ENCODE data around the gene TSHB.
"Not testable (repeated sequence)": the region's sequence is repeated elsewhere in the genome, so short reads cannot be mapped to it uniquely, and the experiment has no call there.

TSHB gene

GRCh38 chr1:115029526-115029925 is at the start of gene TSHB:
Gene TSHB, plus strand, starts transcription at chr1:115029826. Its CDS starts 3,537 bp downstream, at chr1:115033363.
- no peak for DNase-seq

- DNase-seq: no peak
These were observed 47.4 kb upstream of the TSHB start for GRCh38 chr1:114982251-114982650.

GRCh38 chr1:114986286-114986685 is 43.3 kb upstream of the TSHB start:
- no peak for DNase-seq

GRCh38 chr1:114988095-114988494 is 41.5 kb upstream of the TSHB start:
- DNase-seq: no peak

GRCh38 chr1:114997510-114998289 is 31.9 kb upstream of the TSHB start:
- no peak for DNase-seq

GRCh38 chr1:115006191-115006590 is 23.4 kb upstream of the TSHB start:
- no peak for DNase-seq

GRCh38 chr1:115012006-115012405 is 17.6 kb upstream of the TSHB start:
- no peak for DNase-seq

GRCh38 chr1:115012434-115012833 is 17.2 kb upstream of the TSHB start:
- DNase-seq: no peak

- DNase-seq: no peak
These were observed 15.8 kb upstream of the TSHB start for GRCh38 chr1:115013792-115014191.

- DNase-seq: not testable (repeated sequence)
These were observed 10.1 kb upstream of the TSHB start for GRCh38 chr1:115019549-115019948.

GRCh38 chr1:115021145-115021544 is 8.5 kb upstream of the TSHB start:
- no peak for DNase-seq

- no peak for DNase-seq
These were observed 6.0 kb upstream of the TSHB start for GRCh38 chr1:115023593-115023992.

- no peak for DNase-seq
These were observed 2.0 kb downstream of the TSHB start for GRCh38 chr1:115031595-115031994.

- DNase-seq: no peak
These were observed 6.0 kb downstream of the TSHB start for GRCh38 chr1:115035652-115036051.

GRCh38 chr1:115036814-115037507 is 7.3 kb downstream of the TSHB start:
- no peak for DNase-seq

- DNase-seq: no peak
These were observed 10.9 kb downstream of the TSHB start for GRCh38 chr1:115040501-115040900.

GRCh38 chr1:115041654-115042053 is 12.0 kb downstream of the TSHB start:
- no peak for DNase-seq

GRCh38 chr1:115046751-115047150 is 17.1 kb downstream of the TSHB start:
- DNase-seq: no peak

- no peak for DNase-seq
These were observed 22.2 kb downstream of the TSHB start for GRCh38 chr1:115051850-115052249.

GRCh38 chr1:115052454-115053083 is 22.9 kb downstream of the TSHB start:
- no peak for DNase-seq

- DNase-seq: no peak
These were observed 26.8 kb downstream of the TSHB start for GRCh38 chr1:115056395-115056798.

- DNase-seq: peak; percentile 77
These were observed 28.1 kb downstream of the TSHB start for GRCh38 chr1:115057661-115058254.

- DNase-seq: no peak
These were observed 29.7 kb downstream of the TSHB start for GRCh38 chr1:115059316-115059715.

- DNase-seq: no peak
These were observed 30.9 kb downstream of the TSHB start for GRCh38 chr1:115060501-115060900.

All from DMS79 (cell line).